DND-41 (cell line): ENCODE data around the gene MMD.

Experiments used
- EZH2 ChIP-seq: IDR thresholded peaks from 3 replicates; pipeline ENCODE4 v1.6.1; 2012; ENCODE audit warnings: borderline replicate concordance, low read depth, mild to moderate bottlenecking, moderate library complexity, low read length, inconsistent platforms; ENCODE audit not compliant: severe bottlenecking
- TF ChIP-seq, protein P1 (sequence below): IDR thresholded peaks from 2 replicates; pipeline ENCODE4 v1.5.1; 2012; ENCODE audit warnings: borderline replicate concordance, low read length, moderate library complexity, mild to moderate bottlenecking; ENCODE audit not compliant: poor library complexity, severe bottlenecking; ENCODE audit errors: extremely low read depth

DNA sequence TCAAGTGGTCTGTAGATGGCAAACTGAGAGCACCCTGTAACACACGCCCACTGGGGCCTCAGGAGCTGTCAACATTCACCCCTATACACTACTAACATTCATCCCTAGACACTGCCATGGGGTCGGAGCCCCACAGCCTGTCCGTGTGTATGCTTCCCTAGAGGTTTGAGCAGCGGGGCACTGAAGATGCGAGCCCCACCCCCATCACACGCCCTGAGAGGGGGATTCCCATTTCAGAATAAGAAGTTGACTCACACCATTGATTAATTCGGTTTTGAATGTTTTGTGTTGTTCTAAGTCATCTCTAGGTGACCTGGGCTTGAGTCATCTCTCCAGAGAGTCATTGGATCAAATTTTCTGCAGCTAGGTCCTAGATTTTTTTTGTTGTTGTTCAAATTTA lies 37.3 kb upstream of the MMD start:
- TF ChIP-seq, protein P1, sequence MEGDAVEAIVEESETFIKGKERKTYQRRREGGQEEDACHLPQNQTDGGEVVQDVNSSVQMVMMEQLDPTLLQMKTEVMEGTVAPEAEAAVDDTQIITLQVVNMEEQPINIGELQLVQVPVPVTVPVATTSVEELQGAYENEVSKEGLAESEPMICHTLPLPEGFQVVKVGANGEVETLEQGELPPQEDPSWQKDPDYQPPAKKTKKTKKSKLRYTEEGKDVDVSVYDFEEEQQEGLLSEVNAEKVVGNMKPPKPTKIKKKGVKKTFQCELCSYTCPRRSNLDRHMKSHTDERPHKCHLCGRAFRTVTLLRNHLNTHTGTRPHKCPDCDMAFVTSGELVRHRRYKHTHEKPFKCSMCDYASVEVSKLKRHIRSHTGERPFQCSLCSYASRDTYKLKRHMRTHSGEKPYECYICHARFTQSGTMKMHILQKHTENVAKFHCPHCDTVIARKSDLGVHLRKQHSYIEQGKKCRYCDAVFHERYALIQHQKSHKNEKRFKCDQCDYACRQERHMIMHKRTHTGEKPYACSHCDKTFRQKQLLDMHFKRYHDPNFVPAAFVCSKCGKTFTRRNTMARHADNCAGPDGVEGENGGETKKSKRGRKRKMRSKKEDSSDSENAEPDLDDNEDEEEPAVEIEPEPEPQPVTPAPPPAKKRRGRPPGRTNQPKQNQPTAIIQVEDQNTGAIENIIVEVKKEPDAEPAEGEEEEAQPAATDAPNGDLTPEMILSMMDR: no peak
- TF ChIP-seq EZH2: no peak
